Cardiac muscle cell (in vitro differentiated cells and primary cell): ENCODE data around the gene LPAR3. TPM values are rescaled to one million over a fixed set of nuclear protein-coding genes. Genes with fewer than 3 reads are reported as not detected.

Experiments used
- DNase-seq, 2 donors: peaks; one replicate each; pipeline versions ENCODE4 v3.0.0 to v3.0.0-alpha.2; 2010 to 2017; ENCODE audit warnings: low read depth in 1 of 2, low spot score in 1 of 2
- H3K27ac ChIP-seq: fragments of 200-600 bp; sonication (generic); 2 replicates; pipeline ENCODE4 v1.5.1; 2016
- H3K27me3 ChIP-seq: fragments of 200-600 bp; sonication (generic); 2 replicates; pipeline ENCODE4 v1.6.0; 2016; ENCODE audit warnings: control low read depth
- H3K36me3 ChIP-seq: fragments of 200-600 bp; sonication (generic); 2 replicates; pipeline ENCODE4 v1.5.1; 2016; ENCODE audit warnings: control low read depth
- H3K4me1 ChIP-seq: fragments of 200-600 bp; sonication (generic); 2 replicates; pipeline ENCODE4 v1.8.1; 2017; ENCODE audit warnings: low read depth, mild to moderate bottlenecking, mixed run types
- H3K4me3 ChIP-seq: fragments of 200-600 bp; sonication (generic); 2 replicates; pipeline ENCODE4 v1.5.1; 2016; ENCODE audit warnings: mild to moderate bottlenecking
- H3K9me3 ChIP-seq: fragments of 200-600 bp; sonication (generic); 2 replicates; pipeline ENCODE4 v1.5.1; 2017; ENCODE audit warnings: low read depth, mild to moderate bottlenecking, control low read depth
- CTCF ChIP-seq: IDR thresholded peaks from 2 replicates; pipeline ENCODE4 v1.5.1; 2012; ENCODE audit warnings: low read depth, mild to moderate bottlenecking, low read length
- polyA plus RNA-seq: library from polyadenylated mRNA; unstranded; fragments of >200 nt; fragmentation: Nextera tagmentation; extraction: Ambion mirVana; gene quantifications from 2 replicates; pipeline ENCODE4 v1.2.1, GENCODE V29; 2016
- total RNA-seq: library from RNA; depleted of rRNA; stranded (reverse); fragments of >200 nt; gene quantifications from 2 replicates; pipeline ENCODE4 v1.2.3, GENCODE V29; 2016

Gene LPAR3
- total and polyA plus RNA-seq, 2 experiments from 2014 or later = 5.1 to 11.1 TPM

DNA sequence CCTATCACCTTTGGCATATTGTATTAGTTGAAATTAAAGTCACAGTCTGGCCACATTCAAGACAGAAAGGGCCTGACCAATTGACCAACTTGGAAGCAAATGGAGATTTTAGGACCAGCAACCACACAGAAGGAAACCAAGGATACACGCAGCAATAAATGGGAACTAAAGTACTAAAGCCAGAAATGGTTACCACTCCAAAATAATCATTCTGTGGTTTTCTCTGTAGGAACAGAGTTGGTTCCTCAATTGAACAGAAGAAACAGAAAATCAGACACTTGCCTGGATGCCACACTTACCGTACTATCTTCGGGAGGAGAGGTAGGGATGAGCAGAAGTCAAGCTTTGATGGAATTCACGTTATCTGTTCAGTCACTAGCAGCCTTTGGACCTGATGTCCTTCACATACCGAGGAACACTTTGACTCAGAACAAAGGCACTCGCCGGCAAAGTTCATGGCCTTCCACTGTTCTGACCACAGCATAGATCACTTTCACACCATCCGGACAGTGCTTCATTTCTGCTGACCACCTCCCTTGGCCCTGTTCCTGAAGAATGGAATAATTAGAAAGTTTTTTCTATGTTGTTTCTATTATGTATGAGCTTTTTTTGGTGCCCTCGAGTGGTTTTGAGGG lies 96.9 kb downstream of the LPAR3 start:
- no peaks in the 10 kb centered on the region for H3K36me3 ChIP-seq
- H3K9me3 ChIP-seq = no peaks in the 10 kb centered on the region
- DNase-seq = peak in 1 of 2 donors; percentile 11
- no peak overlapping the region for H3K4me3 ChIP-seq
- peaks cover 7% of the 10 kb centered on the region for H3K4me1 ChIP-seq
- H3K27me3 ChIP-seq = no peaks in the 10 kb centered on the region
- no peak for TF ChIP-seq CTCF
- no peak overlapping the region for H3K27ac ChIP-seq

- DNase-seq = no peak
- no peak overlapping the region for H3K27ac ChIP-seq
- no peaks in the 10 kb centered on the region for H3K27me3 ChIP-seq
- H3K4me1 ChIP-seq = peaks cover 7% of the 10 kb centered on the region
- no peaks in the 10 kb centered on the region for H3K36me3 ChIP-seq
- no peak for TF ChIP-seq CTCF
- no peak overlapping the region for H3K4me3 ChIP-seq
- no peaks in the 10 kb centered on the region for H3K9me3 ChIP-seq
Observed at GRCh38 chr1:84795213-84795612, 97.8 kb downstream of the LPAR3 start.

DNA sequence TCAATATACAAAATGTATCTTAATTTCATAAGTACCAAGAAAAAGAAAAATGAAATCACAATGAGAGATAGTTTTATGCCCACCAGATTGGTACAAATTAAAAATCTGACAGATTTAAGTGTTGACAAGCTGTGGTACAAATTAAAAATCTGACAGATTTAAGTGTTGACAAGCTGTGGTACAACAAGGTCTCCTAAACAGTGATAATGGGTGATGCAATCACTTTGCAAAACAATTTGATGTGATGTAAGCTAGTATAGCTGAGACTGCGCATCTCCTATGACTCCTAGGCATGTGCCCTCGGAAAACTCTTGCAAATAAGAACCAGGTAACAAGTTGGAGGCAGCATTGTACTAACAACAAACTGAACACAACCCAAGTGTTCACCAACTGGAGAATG lies 100.6 kb downstream of the LPAR3 start:
- DNase-seq = no peak
- no peaks in the 10 kb centered on the region for H3K36me3 ChIP-seq
- H3K27me3 ChIP-seq = no peaks in the 10 kb centered on the region
- peaks cover under 1% of the 10 kb centered on the region for H3K4me1 ChIP-seq
- no peak overlapping the region for H3K4me3 ChIP-seq
- no peaks in the 10 kb centered on the region for H3K9me3 ChIP-seq
- no peak for TF ChIP-seq CTCF
- H3K27ac ChIP-seq = no peak overlapping the region

- Histone ChIP-seq H3K27me3 (no peaks in the 10 kb centered on the region), H3K9me3 (no peaks in the 10 kb centered on the region), H3K4me1 (peaks cover 5% of the 10 kb centered on the region), H3K36me3 (no peaks in the 10 kb centered on the region), H3K27ac (no peak overlapping the region), H3K4me3 (no peak overlapping the region)
- no peak for TF ChIP-seq CTCF
- DNase-seq = no peak
Observed at GRCh38 chr1:84789014-84789413, 104.0 kb downstream of the LPAR3 start.

- no peak overlapping the region for H3K4me3 ChIP-seq
- no peak for DNase-seq
- TF ChIP-seq CTCF = no peak
- H3K27me3 ChIP-seq = no peaks in the 10 kb centered on the region
- H3K4me1 ChIP-seq = peaks cover 5% of the 10 kb centered on the region
- no peaks in the 10 kb centered on the region for H3K9me3 ChIP-seq
- peak overlapping the region; percentile 3 for H3K27ac ChIP-seq
- no peaks in the 10 kb centered on the region for H3K36me3 ChIP-seq
Observed at GRCh38 chr1:84785271-84786036, 107.6 kb downstream of the LPAR3 start.
